Measurements from ENCODE around the gene DIAPH2. TPM values are rescaled to one million over a fixed set of nuclear protein-coding genes. Genes with fewer than 3 reads are reported as not detected.
"Not testable (repeated sequence)": the region's sequence is repeated elsewhere in the genome, so short reads cannot be mapped to it uniquely, and the experiment has no call there.

The DIAPH2 gene
- total and polyA plus RNA-seq, 7 donors: 2.6 to 19.2 (median 11.5) TPM

DNA sequence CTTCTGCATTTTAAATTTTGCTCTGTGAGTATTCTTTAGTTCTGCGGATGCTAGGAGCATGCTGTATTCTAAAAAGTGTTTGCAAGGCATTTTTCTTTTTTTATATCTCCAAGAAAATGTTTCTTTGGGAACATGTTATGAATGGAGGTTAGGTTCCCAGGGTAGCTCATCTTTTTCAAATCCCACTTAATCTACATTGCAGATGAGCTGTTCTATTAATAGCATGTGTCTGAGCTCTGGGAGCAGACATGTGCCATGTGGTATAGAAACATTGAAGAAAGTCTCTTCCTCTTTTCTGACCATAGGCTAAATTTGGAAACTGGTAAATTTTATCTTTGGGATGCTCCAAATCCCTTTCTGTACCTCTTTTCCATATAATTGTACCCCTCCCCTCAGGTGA lies 23.2 kb downstream of the DIAPH2 start:
- no peaks in the 10 kb centered on the region for H3K36me3 ChIP-seq (ENCODE audit: insufficient read depth in 1 of 2, low read depth in 1 of 2)
- ATAC-seq (no peak), DNase-seq (no peak)
- H3K4me3 ChIP-seq: no peak overlapping the region
- peaks cover under 1% of the 10 kb centered on the region for H3K9me3 ChIP-seq
- no peak overlapping the region for H3K27ac ChIP-seq
- TF ChIP-seq, protein P1, sequence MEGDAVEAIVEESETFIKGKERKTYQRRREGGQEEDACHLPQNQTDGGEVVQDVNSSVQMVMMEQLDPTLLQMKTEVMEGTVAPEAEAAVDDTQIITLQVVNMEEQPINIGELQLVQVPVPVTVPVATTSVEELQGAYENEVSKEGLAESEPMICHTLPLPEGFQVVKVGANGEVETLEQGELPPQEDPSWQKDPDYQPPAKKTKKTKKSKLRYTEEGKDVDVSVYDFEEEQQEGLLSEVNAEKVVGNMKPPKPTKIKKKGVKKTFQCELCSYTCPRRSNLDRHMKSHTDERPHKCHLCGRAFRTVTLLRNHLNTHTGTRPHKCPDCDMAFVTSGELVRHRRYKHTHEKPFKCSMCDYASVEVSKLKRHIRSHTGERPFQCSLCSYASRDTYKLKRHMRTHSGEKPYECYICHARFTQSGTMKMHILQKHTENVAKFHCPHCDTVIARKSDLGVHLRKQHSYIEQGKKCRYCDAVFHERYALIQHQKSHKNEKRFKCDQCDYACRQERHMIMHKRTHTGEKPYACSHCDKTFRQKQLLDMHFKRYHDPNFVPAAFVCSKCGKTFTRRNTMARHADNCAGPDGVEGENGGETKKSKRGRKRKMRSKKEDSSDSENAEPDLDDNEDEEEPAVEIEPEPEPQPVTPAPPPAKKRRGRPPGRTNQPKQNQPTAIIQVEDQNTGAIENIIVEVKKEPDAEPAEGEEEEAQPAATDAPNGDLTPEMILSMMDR (IDR thresholded peaks at IDR 0.05): no peak
- 71 to 83% (median 73%) methylated on average over 1 of the region's 1 CpG for WGBS, 3 donors
- intact Hi-C loops (cut with DNase I): no loop called here
- H3K4me1 ChIP-seq: peaks cover 1% of the 10 kb centered on the region
- H3K27me3 ChIP-seq (ENCODE audit: insufficient read depth in 3 of 3, low read length in 2 of 3): peaks cover 0 to 1% (median 0%) of the 10 kb centered on the region in 3 donors

DNA sequence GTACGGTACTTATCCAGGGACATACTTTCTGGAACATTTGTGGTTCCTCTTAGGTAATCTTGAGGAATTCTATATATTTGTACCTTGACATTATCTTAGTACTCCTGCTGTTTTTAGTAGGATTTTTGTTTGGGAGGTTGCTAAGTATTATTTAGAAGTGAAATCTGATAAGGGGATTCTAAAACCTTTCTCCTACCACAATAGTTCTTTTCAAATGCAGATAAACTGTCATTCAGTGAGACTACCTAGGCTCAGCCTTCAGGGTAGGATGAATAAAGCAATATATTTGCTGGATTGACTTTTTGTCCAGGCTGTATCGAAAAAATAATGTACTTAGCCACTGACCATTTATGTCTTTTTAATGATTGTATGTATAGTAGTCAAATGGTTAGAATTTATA lies 25.4 kb downstream of the DIAPH2 start:
- Histone ChIP-seq H3K4me3 (no peak overlapping the region), H3K27ac (no peak overlapping the region), H3K9me3 (no peaks in the 10 kb centered on the region), H3K27me3 (ENCODE audit: insufficient read depth in 3 of 3, low read length in 2 of 3) (no peaks in the 10 kb centered on the region), H3K4me1 (peaks cover 3% of the 10 kb centered on the region), H3K36me3 (ENCODE audit: insufficient read depth in 1 of 2, low read depth in 1 of 2) (no peaks in the 10 kb centered on the region)
- ATAC-seq (no peak), DNase-seq (no peak)
- TF ChIP-seq, protein P1 (IDR thresholded peaks at IDR 0.05): no peak
- intact Hi-C loops (cut with DNase I): no loop called here
- WGBS, 3 donors: 71 to 90% (median 79%) methylated on average over 2 of the region's 2 CpGs

DNA sequence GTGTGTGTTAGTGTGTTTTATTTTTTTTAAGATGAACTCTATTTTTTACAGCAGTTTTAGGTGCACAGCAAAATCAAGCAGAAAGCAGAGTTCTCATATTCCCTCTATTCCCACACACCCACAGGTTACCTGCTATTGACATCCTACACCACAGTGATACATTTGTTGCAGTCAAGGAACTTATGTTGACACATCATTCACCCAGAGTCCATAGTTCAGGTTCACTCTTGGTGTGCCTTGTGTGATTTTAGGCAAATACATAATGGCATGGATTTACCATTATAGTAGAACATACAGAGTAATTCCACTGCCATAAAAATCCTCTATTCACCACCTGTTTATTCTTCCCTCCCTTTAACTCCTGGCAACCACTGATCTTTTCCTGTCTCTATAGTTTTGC lies 28.7 kb downstream of the DIAPH2 start:
- H3K4me1 ChIP-seq: peaks cover 9% of the 10 kb centered on the region
- intact Hi-C loops (cut with DNase I): no loop called here
- H3K27ac ChIP-seq: no peak overlapping the region
- no peaks in the 10 kb centered on the region for H3K9me3 ChIP-seq
- no peaks in the 10 kb centered on the region for H3K27me3 ChIP-seq (ENCODE audit: insufficient read depth in 3 of 3, low read length in 2 of 3)
- ATAC-seq (no peak), DNase-seq (no peak)
- no peaks in the 10 kb centered on the region for H3K36me3 ChIP-seq (ENCODE audit: insufficient read depth in 1 of 2, low read depth in 1 of 2)
- H3K4me3 ChIP-seq: no peak overlapping the region
- TF ChIP-seq, protein P1 (IDR thresholded peaks at IDR 0.05): no peak

DNA sequence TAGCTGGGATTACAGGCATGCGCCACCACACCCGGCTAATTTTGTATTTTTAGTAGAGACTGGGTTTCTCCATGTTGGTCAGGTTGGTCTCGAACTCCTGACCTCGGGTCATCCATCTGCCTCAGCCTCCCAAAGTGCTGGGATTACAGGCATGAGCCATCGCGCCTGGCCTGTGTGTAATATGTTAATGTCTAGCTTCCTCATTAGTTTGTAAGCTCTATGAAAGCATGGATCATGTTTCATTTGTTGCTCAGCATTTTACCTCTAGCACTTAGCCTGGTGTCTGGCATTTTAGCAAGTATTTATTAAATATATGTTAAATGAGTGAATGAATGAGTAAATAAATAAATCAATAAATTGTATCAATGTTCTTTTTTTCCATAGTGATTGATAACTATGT lies 29.8 kb downstream of the DIAPH2 start:
- H3K9me3 ChIP-seq; H3K4me3 ChIP-seq; H3K4me1 ChIP-seq; H3K27me3 ChIP-seq (ENCODE audit: insufficient read depth in 3 of 3, low read length in 2 of 3); ATAC-seq; intact Hi-C loops (cut with DNase I); H3K27ac ChIP-seq; H3K36me3 ChIP-seq (ENCODE audit: insufficient read depth in 1 of 2, low read depth in 1 of 2); DNase-seq: not testable (repeated sequence)
- 77 to 97% (median 84%) methylated on average over 4 to 6 of the region's 6 CpGs for WGBS, 3 donors

DNA sequence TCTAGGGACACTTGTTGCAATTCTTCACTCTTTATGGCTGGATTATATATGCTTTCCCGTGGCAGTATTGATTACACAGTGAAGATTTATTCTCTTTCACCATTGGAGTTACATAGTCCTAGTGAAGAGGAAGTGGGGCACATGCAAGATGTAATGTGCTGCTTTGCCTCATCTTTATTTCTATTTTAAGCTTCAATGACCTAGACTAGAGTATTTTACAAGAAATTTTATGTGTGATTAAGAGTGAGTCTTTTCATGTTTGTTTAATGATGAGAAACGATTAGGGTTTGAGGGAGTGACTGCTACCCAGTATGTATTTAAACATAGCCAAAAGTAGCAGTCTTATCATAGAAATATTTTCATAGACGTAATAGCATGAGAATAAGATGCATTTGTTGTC lies 30.8 kb downstream of the DIAPH2 start:
- WGBS, 3 donors: 27 to 52% (median 42%) methylated on average over 3 of the region's 3 CpGs
- DNase-seq: no peak
- ATAC-seq: no peak
- H3K27me3 ChIP-seq (ENCODE audit: insufficient read depth in 3 of 3, low read length in 2 of 3): no peaks in the 10 kb centered on the region
- no peak overlapping the region for H3K27ac ChIP-seq
- peaks cover 9% of the 10 kb centered on the region for H3K4me1 ChIP-seq
- no peak overlapping the region for H3K4me3 ChIP-seq
- H3K36me3 ChIP-seq (ENCODE audit: insufficient read depth in 1 of 2, low read depth in 1 of 2): no peaks in the 10 kb centered on the region
- peaks cover 5% of the 10 kb centered on the region for H3K9me3 ChIP-seq
- TF ChIP-seq, protein P1 (IDR thresholded peaks at IDR 0.05): no peak
- intact Hi-C loops (cut with DNase I): no loop called here

Data from psoas muscle (tissue), 8 donors.